HG03439 (cell line): ENCODE data around the gene ATP5F1B.

Source experiments
- ATAC-seq: cut with Tn5 transposase; IDR thresholded peaks from one replicate; pipeline ENCODE4 v1.9.1; 2021; ENCODE audit warnings: mild to moderate bottlenecking, moderate library complexity; ENCODE audit not compliant: unreplicated experiment

ATP5F1B gene

DNA sequence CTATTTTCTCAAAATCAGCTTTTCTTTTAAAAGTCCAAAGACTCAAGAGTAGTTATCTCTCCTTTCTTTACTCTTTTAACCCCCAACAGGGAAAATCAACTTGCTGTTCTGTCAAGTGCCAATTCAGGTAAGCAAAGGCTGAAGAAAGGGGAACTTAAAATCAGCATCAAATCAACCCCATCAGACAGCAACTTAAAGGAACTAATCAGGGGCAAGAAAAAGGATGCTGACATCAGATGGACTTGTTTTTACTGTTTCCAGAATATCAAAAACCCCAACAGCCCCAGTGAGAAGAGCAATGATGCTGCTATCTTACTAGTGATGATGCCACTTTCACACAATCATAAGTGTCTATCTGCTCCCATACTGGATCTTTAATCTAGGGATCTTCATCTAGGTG lies 19.1 kb downstream of the ATP5F1B start:
- ATAC-seq, result no peak

GRCh38 chr12:56622535-56622934 lies 23.2 kb downstream of the ATP5F1B start:
- ATAC-seq, result no peak

DNA sequence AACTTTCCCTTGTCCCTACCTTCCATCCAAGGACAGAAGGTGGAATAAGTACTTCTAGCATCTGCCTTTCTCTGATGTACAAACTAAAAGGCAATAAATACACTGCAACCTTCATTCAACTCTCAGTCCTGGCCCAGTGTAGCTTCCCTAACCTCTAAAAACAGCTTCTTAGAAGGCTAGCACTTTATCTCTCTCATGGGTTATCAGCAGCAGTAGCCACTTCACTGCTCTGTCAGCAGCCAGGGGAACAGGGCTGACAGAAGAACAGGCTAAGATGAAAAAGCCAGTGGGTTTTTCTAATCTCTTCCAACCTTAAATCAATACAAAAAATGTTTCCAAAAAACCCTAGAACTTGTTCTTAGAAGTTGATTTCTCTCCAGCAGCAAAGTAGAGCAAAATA lies 28.9 kb downstream of the ATP5F1B start:
- ATAC-seq, result no peak

DNA sequence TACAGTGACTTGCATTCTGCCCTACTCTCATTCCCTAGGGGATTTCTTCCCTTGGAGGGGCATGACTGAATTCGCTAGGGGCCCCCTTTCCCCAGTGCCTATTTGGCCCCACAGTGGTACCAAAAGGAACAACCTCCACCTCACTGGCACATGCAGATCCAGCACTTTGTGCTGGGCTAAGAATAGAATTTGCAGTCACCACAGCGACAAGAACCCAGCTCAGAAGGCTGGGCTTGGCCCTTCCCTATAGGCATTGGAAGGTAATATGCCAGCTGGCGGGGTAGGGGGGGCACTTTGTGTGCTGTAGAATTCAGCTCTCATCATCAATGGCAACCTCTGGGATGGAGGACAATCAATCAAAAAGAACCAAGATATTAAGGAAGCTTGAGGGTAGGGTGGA lies 29.5 kb downstream of the ATP5F1B start:
- no peak for ATAC-seq

- no peak for ATAC-seq
Observed at GRCh38 chr12:56614627-56615026, 31.2 kb downstream of the ATP5F1B start.

DNA sequence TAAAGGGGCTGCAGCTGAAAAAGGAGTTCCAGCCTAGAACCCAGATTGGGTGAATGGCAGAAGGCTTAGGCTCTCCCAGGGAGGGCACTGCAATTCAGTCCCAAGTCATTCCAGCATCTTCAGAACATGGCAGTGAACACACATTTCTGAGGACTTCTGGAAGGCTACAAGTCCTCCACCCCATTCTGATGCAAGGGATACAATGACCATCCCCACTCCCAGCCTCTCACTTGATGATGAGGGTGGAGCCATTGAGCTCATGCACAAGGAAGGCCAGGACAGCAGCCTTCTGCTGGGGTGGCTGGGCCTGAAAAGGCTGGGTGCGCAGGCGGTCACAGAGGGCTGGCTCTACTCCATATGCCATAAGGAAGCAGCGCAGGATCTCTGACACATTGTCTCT lies 41.4 kb downstream of the ATP5F1B start:
- no peak for ATAC-seq

DNA sequence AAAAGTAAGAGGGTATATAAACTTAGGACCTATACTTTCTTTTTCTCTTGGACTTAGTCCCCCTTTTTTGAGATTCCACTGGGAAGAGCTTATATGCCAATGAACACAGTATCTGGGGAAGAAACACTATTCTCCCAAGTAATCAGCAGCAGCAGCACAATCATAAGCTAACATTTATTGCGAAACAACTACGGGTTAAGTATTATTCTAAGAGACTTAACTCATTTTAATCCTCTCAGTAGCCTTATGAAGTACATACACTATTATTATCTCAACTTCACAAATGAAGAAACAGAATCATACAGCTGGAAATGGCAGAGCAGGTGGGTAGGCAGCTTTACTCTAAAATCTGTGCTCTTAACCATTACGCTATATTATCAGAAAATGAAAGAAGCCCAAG lies 43.5 kb downstream of the ATP5F1B start:
- ATAC-seq, result no peak

DNA sequence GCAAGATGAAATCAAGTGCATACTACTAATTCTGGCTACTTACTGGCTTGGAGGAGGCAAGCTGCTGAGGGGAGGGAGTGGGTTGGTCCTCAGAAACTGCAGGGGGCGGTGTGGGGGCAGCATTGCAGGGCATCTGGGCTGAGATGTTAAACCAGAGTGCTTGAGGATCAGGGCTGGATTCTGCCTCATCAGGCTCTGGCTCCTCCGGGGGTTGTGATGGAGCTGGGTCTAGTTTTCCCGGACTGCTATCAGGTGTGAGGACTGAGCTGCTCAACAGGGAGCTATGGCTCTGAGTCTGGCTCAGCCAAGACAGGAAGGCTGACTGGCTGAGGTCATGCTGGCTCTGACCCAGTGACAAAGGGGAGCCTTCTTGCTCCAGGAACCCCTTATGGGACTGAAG lies 44.3 kb downstream of the ATP5F1B start:
- ATAC-seq, result no peak

DNA sequence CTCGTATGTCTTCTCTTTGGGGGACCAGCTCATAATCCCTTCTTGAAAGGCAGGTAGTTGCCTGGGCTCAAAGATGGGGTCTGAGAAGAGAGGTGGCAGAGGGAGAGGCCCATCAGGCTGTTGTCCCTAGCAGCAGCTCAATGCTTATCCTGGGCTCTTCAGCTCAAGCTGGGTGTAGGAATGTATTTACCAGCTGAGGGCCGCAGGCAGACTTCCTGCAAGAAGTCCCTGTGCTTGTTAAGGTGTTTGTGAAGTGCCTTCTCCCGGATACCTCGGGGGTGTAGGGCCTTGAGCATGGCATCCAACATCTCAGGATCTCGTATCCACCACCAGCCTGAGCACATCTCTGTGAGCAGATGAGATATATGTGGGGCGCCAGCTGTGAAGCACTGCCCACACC lies 45.0 kb downstream of the ATP5F1B start:
- no peak for ATAC-seq

- ATAC-seq, result no peak
Observed at GRCh38 chr12:56599797-56600196, 46.0 kb downstream of the ATP5F1B start.

- ATAC-seq, result no peak
Observed at GRCh38 chr12:56599041-56599440, 46.7 kb downstream of the ATP5F1B start.

- ATAC-seq, result no peak
Observed at GRCh38 chr12:56596815-56597214, 49.0 kb downstream of the ATP5F1B start.

DNA sequence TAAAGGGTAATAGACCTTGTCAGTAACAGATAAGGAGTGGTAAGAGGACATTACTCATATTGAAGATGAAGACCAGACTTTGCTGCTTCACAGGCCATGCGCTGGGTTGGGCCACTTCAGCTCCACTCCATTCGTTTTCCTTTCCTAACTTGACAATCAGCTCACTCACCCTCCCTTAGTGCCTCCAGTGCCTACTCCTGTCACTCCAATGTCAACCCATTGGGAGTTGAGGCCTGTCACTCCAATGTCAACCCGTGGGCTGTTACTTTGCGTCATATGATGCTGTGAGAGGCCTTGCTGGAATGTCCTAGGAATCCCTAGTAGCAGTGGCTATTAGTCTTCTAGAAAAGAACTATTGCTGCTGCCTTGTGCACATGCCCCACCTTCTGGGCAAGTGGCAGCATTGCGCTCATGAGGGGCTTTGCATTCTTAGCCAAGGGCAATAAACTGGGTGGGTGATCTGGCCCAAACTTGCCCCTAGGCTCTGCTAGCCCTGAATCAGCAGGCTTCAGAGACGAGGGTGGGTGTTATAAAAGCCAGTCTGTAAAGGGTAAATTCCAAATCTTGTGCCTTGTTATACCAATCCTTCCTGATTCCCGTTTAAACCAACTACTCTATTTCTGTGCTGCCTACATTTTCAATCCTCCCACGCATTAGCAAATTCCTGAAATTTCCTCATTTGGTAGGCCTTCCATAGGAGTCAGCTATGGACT lies 51.7 kb downstream of the ATP5F1B start:
- ATAC-seq, result no peak

- no peak for ATAC-seq
Observed at GRCh38 chr12:56591961-56592360, 53.8 kb downstream of the ATP5F1B start.

GRCh38 chr12:56591126-56591525 lies 54.7 kb downstream of the ATP5F1B start:
- no peak for ATAC-seq

DNA sequence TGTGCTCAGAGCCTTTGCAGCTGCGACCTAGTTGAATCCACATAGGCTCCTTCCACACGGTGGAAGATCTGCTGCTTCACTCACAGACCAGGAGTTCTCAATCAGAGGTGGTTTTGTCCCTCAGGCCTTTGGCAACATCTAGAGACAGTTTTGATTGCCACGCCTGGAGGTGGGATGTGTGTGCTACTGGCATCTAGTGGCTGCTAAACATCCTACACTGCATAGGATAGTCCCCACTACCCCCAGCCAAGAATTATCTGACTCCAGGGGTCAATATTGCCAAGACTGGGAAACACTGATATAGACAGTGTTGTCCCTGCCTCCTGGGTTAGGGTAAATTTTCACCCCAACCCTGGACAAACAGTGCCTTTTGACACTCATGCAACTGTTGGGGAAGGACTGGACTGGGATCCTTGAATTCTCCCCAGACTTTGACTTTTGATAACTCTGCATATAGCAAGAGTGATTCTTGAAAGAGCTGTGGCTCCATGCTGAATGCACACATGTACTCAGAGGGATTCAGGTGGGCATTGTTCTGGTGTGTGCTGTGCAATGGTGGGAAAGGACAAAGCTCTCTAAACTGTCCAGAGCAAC lies 55.5 kb downstream of the ATP5F1B start:
- ATAC-seq, result no peak

DNA sequence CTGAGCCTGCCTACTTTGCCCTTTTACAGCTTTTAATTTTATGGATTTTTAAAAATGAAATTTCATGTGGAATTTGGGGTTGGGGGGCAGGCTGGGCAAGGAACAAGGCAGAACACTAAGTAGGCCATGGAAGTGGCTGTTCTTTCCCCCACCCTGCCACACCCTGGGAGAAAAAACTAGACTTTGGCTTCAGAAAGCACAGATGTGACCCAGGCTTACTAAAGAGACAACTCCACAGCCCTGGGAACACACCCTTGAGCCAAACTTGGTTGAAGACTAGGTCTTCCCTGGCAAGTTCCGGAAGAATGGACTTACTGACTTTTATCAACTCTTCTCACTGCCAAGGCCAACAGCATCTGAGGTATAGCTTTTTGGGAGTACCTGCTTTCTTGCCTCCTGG lies 56.0 kb downstream of the ATP5F1B start:
- no peak for ATAC-seq
